Thymus (tissue), 11 donors: ENCODE results near the gene TTC34. TPM values are rescaled to one million over a fixed set of nuclear protein-coding genes. Genes with fewer than 3 reads are reported as not detected.

Experiments used
- DNase-seq, 9 donors: peaks; one replicate each; pipeline ENCODE4 v3.0.0-alpha.2; 2013; ENCODE audit warnings: low spot score in 9 of 9, low read depth in 6 of 9, missing footprints in 1 of 9
- H3K27ac ChIP-seq, 2 donors: one replicate each; pipeline ENCODE4 v1.5.1; 2013; ENCODE audit warnings: control low read depth in 1 of 2, low read depth in 1 of 2, low read length in 1 of 2, mild to moderate bottlenecking in 1 of 2, moderate library complexity in 1 of 2
- H3K27me3 ChIP-seq, 2 donors: one replicate each; pipeline ENCODE4 v1.5.1; 2013; ENCODE audit warnings: low read length in 1 of 2; ENCODE audit not compliant: control insufficient read depth in 2 of 2, insufficient read depth in 1 of 2
- H3K36me3 ChIP-seq, 2 donors: one replicate each; pipeline ENCODE4 v1.5.1; 2013; ENCODE audit warnings: low read length in 1 of 2, mild to moderate bottlenecking in 1 of 2, moderate library complexity in 1 of 2; ENCODE audit not compliant: control insufficient read depth in 2 of 2, insufficient read depth in 2 of 2
- H3K4me1 ChIP-seq, 2 donors: one replicate each; pipeline ENCODE4 v1.5.1; 2013; ENCODE audit warnings: low read length in 2 of 2; ENCODE audit not compliant: control insufficient read depth in 2 of 2, insufficient read depth in 2 of 2
- H3K4me3 ChIP-seq, 2 donors: one replicate each; pipeline ENCODE4 v1.5.1; 2013; ENCODE audit warnings: low read length in 2 of 2, control low read depth in 1 of 2, mild to moderate bottlenecking in 1 of 2
- H3K9me3 ChIP-seq, 2 donors: one replicate each; pipeline ENCODE4 v1.5.1; 2013; ENCODE audit warnings: low read length in 1 of 2, mild to moderate bottlenecking in 1 of 2; ENCODE audit not compliant: control insufficient read depth in 2 of 2, insufficient read depth in 1 of 2
- WGBS: extraction: QIAGEN DNeasy Blood & Tissue Kit; methylation state at CpG from one replicate; pipeline ENCODE4 v1.1.7; 2013; 5-methylcytosine and 5-hydroxymethylcytosine counted together
- polyA plus RNA-seq: library from polyadenylated mRNA; stranded (reverse); fragments of 200-250 nt; gene quantifications from one replicate; pipeline ENCODE4 v1.2.3, GENCODE V29; 2013
- total RNA-seq: library from RNA; stranded (reverse); fragments of 120-200 nt; gene quantifications from one replicate; pipeline ENCODE4 v1.2.4, GENCODE V29; 2013
- donor health status: healthy.

Gene TTC34
- total and polyA plus RNA-seq, 2 donors = 0.09 to 0.34 TPM

GRCh38 chr1:2815551-2815950 is 14.1 kb upstream of the TTC34 start:
- Histone ChIP-seq H3K27me3 (peaks cover 0 to 2% of the 10 kb centered on the region in 2 donors), H3K36me3 (no peaks in the 10 kb centered on the region), H3K4me3 (no peak overlapping the region), H3K27ac (no peak overlapping the region), H3K4me1 (no peaks in the 10 kb centered on the region), H3K9me3 (peaks cover 0 to 5% of the 10 kb centered on the region in 2 donors)
- no peak for DNase-seq
- WGBS = 87% methylated on average over 15 of the region's 15 CpGs

DNA sequence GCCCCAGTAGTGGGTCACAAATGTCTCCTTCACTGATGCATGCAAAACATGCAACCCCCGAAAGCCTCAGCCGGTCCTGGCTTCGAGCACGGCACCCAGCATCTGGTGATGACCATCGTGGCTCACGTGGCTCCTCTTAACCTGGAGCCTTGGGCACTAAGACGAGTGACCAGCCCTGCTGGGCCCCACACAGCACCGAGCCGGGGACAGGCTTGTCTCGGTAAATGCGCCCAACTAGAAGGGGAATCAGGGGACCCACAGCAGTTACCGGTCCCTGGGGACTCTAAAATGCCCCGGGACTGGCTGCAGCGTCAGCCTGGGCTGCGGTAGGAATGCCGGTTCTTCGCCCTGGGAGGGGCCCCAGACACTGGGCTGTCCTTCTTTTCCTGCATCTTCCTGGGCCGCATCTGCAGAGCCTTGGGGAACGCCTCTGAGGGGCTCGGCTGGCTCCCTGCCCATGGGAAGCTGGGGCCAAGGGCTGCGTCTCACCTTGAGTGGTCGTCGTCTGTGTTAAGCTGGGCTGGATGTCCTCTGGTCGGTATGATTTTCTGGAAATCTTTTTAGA is 13.1 kb upstream of the TTC34 start:
- Histone ChIP-seq H3K4me1 (no peaks in the 10 kb centered on the region), H3K27ac (no peak overlapping the region), H3K4me3 (no peak overlapping the region), H3K9me3 (peaks cover 0 to 5% of the 10 kb centered on the region in 2 donors), H3K27me3 (peaks cover 0 to 2% of the 10 kb centered on the region in 2 donors), H3K36me3 (no peaks in the 10 kb centered on the region)
- DNase-seq = no peak
- 93% methylated on average over 24 of the region's 24 CpGs for WGBS

- 96% methylated on average over 34 of the region's 34 CpGs for WGBS
- H3K27me3 ChIP-seq = peaks cover 0 to 2% of the 10 kb centered on the region in 2 donors
Measured at GRCh38 chr1:2812939-2813653, 11.6 kb upstream of the TTC34 start.

GRCh38 chr1:2812136-2812535 is 10.6 kb upstream of the TTC34 start:
- Histone ChIP-seq H3K4me3 (no peak overlapping the region), H3K27ac (no peak overlapping the region), H3K27me3 (peaks cover 0 to 2% of the 10 kb centered on the region in 2 donors), H3K36me3 (no peaks in the 10 kb centered on the region), H3K9me3 (peaks cover 0 to 5% of the 10 kb centered on the region in 2 donors), H3K4me1 (no peaks in the 10 kb centered on the region)
- DNase-seq = no peak
- WGBS = 86% methylated on average over 7 of the region's 7 CpGs

More at GRCh38 chr1:2812939-2813653, 11.6 kb upstream of the TTC34 start:
- no peaks in the 10 kb centered on the region for H3K36me3 ChIP-seq
- H3K27ac ChIP-seq = no peak overlapping the region
- no peaks in the 10 kb centered on the region for H3K4me1 ChIP-seq
- DNase-seq = no peak
- peaks cover 0 to 5% of the 10 kb centered on the region in 2 donors for H3K9me3 ChIP-seq
- no peak overlapping the region for H3K4me3 ChIP-seq

DNA sequence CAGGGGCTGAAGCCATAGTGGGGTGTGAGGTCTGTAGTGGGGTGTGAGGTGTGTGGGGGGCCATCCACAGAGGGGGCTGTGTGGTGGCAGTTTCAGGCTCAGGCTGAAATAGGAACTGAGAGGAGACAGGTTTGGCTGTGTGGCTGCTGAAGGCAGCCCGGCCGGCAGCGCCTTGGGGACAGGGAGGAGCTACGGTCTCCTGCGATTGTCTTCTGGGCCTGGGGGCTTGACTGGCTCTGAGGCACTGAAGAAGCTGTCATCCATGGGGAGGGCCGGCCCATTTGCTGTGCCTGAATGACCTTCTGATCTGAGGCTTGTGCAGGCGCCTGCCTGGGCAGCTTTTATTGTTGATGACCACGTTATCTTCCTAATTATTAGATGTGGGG is 10.0 kb upstream of the TTC34 start:
- Histone ChIP-seq H3K27me3 (peaks cover 0 to 2% of the 10 kb centered on the region in 2 donors), H3K27ac (no peak overlapping the region), H3K36me3 (no peaks in the 10 kb centered on the region), H3K4me1 (no peaks in the 10 kb centered on the region), H3K4me3 (no peak overlapping the region), H3K9me3 (peaks cover 0 to 5% of the 10 kb centered on the region in 2 donors)
- no peak for DNase-seq
- WGBS = 92% methylated on average over 8 of the region's 8 CpGs

- Histone ChIP-seq H3K4me3 (no peak overlapping the region), H3K27ac (no peak overlapping the region), H3K36me3 (no peaks in the 10 kb centered on the region), H3K9me3 (peaks cover 0 to 5% of the 10 kb centered on the region in 2 donors), H3K27me3 (peaks cover 0 to 2% of the 10 kb centered on the region in 2 donors), H3K4me1 (no peaks in the 10 kb centered on the region)
- no peak for DNase-seq
- WGBS = 85% methylated on average over 9 of the region's 9 CpGs
Measured at GRCh38 chr1:2810899-2811532, 9.5 kb upstream of the TTC34 start.

GRCh38 chr1:2810281-2810680 is 8.8 kb upstream of the TTC34 start:
- H3K4me1 ChIP-seq = no peaks in the 10 kb centered on the region
- H3K36me3 ChIP-seq = no peaks in the 10 kb centered on the region
- H3K27ac ChIP-seq = no peak overlapping the region
- H3K27me3 ChIP-seq = peaks cover 2 to 4% of the 10 kb centered on the region in 2 donors
- H3K9me3 ChIP-seq = peaks cover 0 to 5% of the 10 kb centered on the region in 2 donors
- 96% methylated on average over 15 of the region's 15 CpGs for WGBS
- H3K4me3 ChIP-seq = no peak overlapping the region
- no peak for DNase-seq

- peaks cover 2 to 4% of the 10 kb centered on the region in 2 donors for H3K27me3 ChIP-seq
- H3K4me1 ChIP-seq = no peaks in the 10 kb centered on the region
- peaks cover 0 to 5% of the 10 kb centered on the region in 2 donors for H3K9me3 ChIP-seq
- no peak overlapping the region for H3K27ac ChIP-seq
- H3K4me3 ChIP-seq = no peak overlapping the region
- no peaks in the 10 kb centered on the region for H3K36me3 ChIP-seq
- no peak for DNase-seq
- WGBS = 96% methylated on average over 17 of the region's 17 CpGs
Measured at GRCh38 chr1:2809656-2810055, 8.2 kb upstream of the TTC34 start.
